Esophagus squamous epithelium (tissue), 5 donors: ENCODE measurements around the gene KRT80. TPM values are rescaled to one million over a fixed set of nuclear protein-coding genes. Genes with fewer than 3 reads are reported as not detected.

Experiments used
- DNase-seq: peaks from one replicate; lab custom pipeline; 2025; lab: John Stamatoyannopoulos, UW
- H3K27ac ChIP-seq, 4 donors: fragments of 200-600 bp; sonication (generic); one replicate each; pipeline ENCODE4 v1.5.1; 2016 to 2019; ENCODE audit warnings: mild to moderate bottlenecking in 1 of 4
- H3K27me3 ChIP-seq, 4 donors: fragments of 200-600 bp; sonication (generic); 1 replicate in 3 of 4; 2 replicates in 1 of 4; pipeline versions ENCODE4 v1.5.1 to v1.6.0; 2017 to 2021; ENCODE audit warnings: antibody characterized with exemption in 1 of 4
- H3K36me3 ChIP-seq, 3 donors: fragments of 200-600 bp; sonication (generic); one replicate each; pipeline ENCODE4 v1.5.1; 2016 to 2019
- H3K4me1 ChIP-seq, 3 donors: fragments of 200-600 bp; sonication (generic); one replicate each; pipeline ENCODE4 v1.5.1; 2017 to 2019
- H3K4me3 ChIP-seq, 4 donors: fragments of 200-600 bp; sonication (generic); 1 replicate in 3 of 4; 2 replicates in 1 of 4; pipeline ENCODE4 v1.5.1; 2016 to 2019; ENCODE audit warnings: mild to moderate bottlenecking in 2 of 4, moderate library complexity in 1 of 4
- H3K9me3 ChIP-seq, 3 donors: fragments of 200-600 bp; sonication (generic); one replicate each; pipeline ENCODE4 v1.5.1; 2016 to 2019
- CTCF ChIP-seq, 6 experiments: fragments of 450-650 bp in 4 of 6; fragments of 200-600 bp in 2 of 6; sonication (generic) in 2 of 6; IDR thresholded peaks; one replicate each; pipeline ENCODE4 v1.5.1; 2016 to 2019; ENCODE audit warnings: antibody characterized with exemption in 6 of 6, mild to moderate bottlenecking in 4 of 6, moderate library complexity in 4 of 6
- POLR2A ChIP-seq, 4 donors: fragments of 450-650 bp; IDR thresholded peaks; one replicate each; pipeline ENCODE4 v1.6.1; 2017; ENCODE audit warnings: antibody characterized with exemption in 4 of 4, mild to moderate bottlenecking in 4 of 4, moderate library complexity in 3 of 4
- WGBS, 2 donors: methylation state at CpG; one replicate each; pipeline ENCODE4 v1.1.5; 2018; 5-methylcytosine and 5-hydroxymethylcytosine counted together
- intact Hi-C: fragments of 100-400 bp; cut with DNase I; formaldehyde crosslinking; loops from one replicate; pipeline ENCODE4 v1.15.0; 2022
- total RNA-seq, 4 donors: library from RNA; depleted of rRNA; stranded (reverse); fragments of >200 nt; gene quantifications; one replicate each; pipeline ENCODE4 v1.1.0, GENCODE V29; 2016
- donor health status: DM: yes; HTN: yes; CAD: no.

The KRT80 gene
- total RNA-seq, 4 donors from 2014 or later: 11.4 to 39.6 (median 16.5) TPM

DNA sequence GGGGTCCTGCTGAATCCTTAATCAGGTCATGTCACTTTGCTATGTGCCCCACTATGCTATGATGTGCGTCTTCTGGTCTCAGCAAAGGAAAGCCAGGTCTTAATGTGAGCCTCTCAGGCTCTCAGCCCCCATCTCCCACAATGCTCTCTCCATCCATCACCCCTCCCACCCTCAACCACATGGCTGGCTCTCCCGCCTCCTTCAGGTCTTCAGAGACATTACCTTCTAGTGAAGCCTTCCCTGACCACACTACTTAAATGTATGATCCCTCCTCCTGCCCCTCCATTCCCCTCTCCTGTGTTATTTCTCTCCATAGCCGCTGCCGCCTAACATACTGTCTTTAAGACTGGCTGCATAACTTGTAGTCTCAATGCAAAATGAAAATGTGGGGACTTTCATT is 50.5 kb downstream of the KRT80 start:
- WGBS, 2 donors: 93 to 94% methylated on average over 4 of the region's 4 CpGs
- H3K27me3 ChIP-seq: peaks cover 0 to 5% (median 0%) of the 10 kb centered on the region in 4 donors
- intact Hi-C loops: no loop called here
- DNase-seq: no peak
- H3K27ac ChIP-seq: peak overlapping the region in 1 of 4 donors; percentile 99
- H3K4me1 ChIP-seq: peaks cover 26 to 67% (median 30%) of the 10 kb centered on the region in 3 donors
- TF ChIP-seq CTCF (IDR thresholded peaks at IDR 0.05) (peak in 1 of 6 experiments; percentile 17), POLR2A (IDR thresholded peaks at IDR 0.05) (no peak)
- no peaks in the 10 kb centered on the region for H3K36me3 ChIP-seq
- no peak overlapping the region for H3K4me3 ChIP-seq
- no peaks in the 10 kb centered on the region for H3K9me3 ChIP-seq

DNA sequence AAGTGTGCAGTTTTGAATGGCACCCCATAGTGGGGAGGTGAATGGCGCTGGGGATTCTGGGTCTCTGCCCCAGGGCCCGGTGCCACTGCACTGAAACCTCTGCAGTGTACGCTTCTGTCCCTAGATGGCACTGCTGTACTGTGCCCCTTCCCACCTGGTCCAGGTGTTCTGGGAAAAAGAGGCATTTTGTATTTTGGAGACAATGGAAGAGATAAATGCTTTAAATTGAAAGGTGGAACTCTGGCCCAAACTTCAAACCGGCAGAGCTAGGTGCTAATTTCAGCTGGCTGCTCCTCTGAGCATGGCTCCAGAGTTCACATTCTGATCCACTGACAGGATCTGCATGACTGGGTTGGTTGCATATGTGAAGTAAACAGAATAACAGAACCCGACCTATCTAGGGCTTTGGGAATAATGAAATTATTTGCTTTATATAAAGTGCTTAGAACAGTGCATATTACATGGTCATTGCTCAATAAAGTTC is 52.2 kb downstream of the KRT80 start:
- H3K4me3 ChIP-seq: no peak overlapping the region
- H3K27ac ChIP-seq: peak overlapping the region in 3 of 4 donors; percentile 25 to 99 (median 40)
- peaks cover 12 to 50% (median 14%) of the 10 kb centered on the region in 3 donors for H3K4me1 ChIP-seq
- no peak for DNase-seq
- 24 to 26% methylated on average over 2 to 5 of the region's 5 CpGs for WGBS, 2 donors
- TF ChIP-seq CTCF (IDR thresholded peaks at IDR 0.05) (peak in 5 of 6 experiments; percentile 62 to 94 (median 83)), POLR2A (IDR thresholded peaks at IDR 0.05) (no peak)
- peaks cover 0 to 5% (median 0%) of the 10 kb centered on the region in 4 donors for H3K27me3 ChIP-seq
- intact Hi-C loops: no loop called here
- no peaks in the 10 kb centered on the region for H3K9me3 ChIP-seq
- no peaks in the 10 kb centered on the region for H3K36me3 ChIP-seq

GRCh38 chr12:52139147-52139546 is 52.7 kb downstream of the KRT80 start:
- no peaks in the 10 kb centered on the region for H3K36me3 ChIP-seq
- WGBS, 2 donors: 75 to 78% methylated on average over 12 of the region's 13 CpGs
- H3K4me1 ChIP-seq: peaks cover 7 to 46% (median 9%) of the 10 kb centered on the region in 3 donors
- intact Hi-C loops: no loop called here
- H3K27me3 ChIP-seq: peaks cover 0 to 5% (median 0%) of the 10 kb centered on the region in 4 donors
- H3K4me3 ChIP-seq: no peak overlapping the region
- TF ChIP-seq CTCF (IDR thresholded peaks at IDR 0.05) (no peak), POLR2A (IDR thresholded peaks at IDR 0.05) (no peak)
- H3K27ac ChIP-seq: peak overlapping the region in 3 of 4 donors; percentile 25 to 99 (median 40)
- no peak for DNase-seq
- H3K9me3 ChIP-seq: no peaks in the 10 kb centered on the region

GRCh38 chr12:52137746-52138145 is 54.1 kb downstream of the KRT80 start:
- no peaks in the 10 kb centered on the region for H3K9me3 ChIP-seq
- H3K27me3 ChIP-seq: peaks cover 0 to 5% (median 0%) of the 10 kb centered on the region in 4 donors
- intact Hi-C loops: no loop called here
- 86% methylated on average over 2 of the region's 5 CpGs; no CpG with 5 or more reads in 1 of the 2 donors for WGBS, 2 donors
- DNase-seq: no peak
- H3K36me3 ChIP-seq: no peaks in the 10 kb centered on the region
- no peak overlapping the region for H3K27ac ChIP-seq
- H3K4me3 ChIP-seq: no peak overlapping the region
- TF ChIP-seq CTCF (IDR thresholded peaks at IDR 0.05) (no peak), POLR2A (IDR thresholded peaks at IDR 0.05) (no peak)
- H3K4me1 ChIP-seq: peaks cover 2 to 45% (median 3%) of the 10 kb centered on the region in 3 donors

DNA sequence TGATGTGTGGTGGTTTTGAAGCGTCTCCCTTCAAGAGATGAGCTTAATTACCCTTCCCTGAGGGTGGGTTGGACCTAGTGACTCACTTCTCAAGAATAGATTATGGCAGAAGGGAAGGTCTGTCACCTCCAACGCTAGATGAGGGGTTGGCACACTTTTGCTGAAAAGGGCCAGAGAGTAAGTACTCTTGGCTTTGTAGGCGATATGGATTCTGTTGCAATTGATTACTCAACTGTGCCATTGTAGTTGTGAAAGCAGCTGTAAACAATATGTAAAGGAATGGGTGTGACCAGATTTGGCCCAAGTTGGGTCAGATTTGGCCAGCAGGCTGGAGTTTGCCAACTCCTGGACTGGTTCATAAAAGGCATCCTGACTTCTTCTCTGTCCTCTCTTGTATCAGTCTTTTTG is 59.1 kb downstream of the KRT80 start:
- H3K27ac ChIP-seq: peak overlapping the region in 1 of 4 donors; percentile 25
- H3K4me3 ChIP-seq: no peak overlapping the region
- H3K36me3 ChIP-seq: no peaks in the 10 kb centered on the region
- DNase-seq: no peak
- H3K9me3 ChIP-seq: no peaks in the 10 kb centered on the region
- intact Hi-C loops: no loop called here
- WGBS, 2 donors: 24% methylated on average over 3 of the region's 3 CpGs
- no peak for TF ChIP-seq CTCF (IDR thresholded peaks at IDR 0.05)
- no peak for TF ChIP-seq POLR2A (IDR thresholded peaks at IDR 0.05)
- peaks cover 0 to 3% (median 0%) of the 10 kb centered on the region in 4 donors for H3K27me3 ChIP-seq
- H3K4me1 ChIP-seq: peaks cover 4 to 20% (median 7%) of the 10 kb centered on the region in 3 donors
